Right atrium auricular region (tissue), 2 donors: ENCODE results near the gene U2AF1L4. TPM values are rescaled to one million over a fixed set of nuclear protein-coding genes. Genes with fewer than 3 reads are reported as not detected.
"Not testable (repeated sequence)": the region's sequence is repeated elsewhere in the genome, so short reads cannot be mapped to it uniquely, and the experiment has no call there.

Experiments
- DNase-seq: peaks from one replicate; pipeline ENCODE4 v3.0.0-alpha.2; 2019; ENCODE audit warnings: low spot score
- H3K27ac ChIP-seq, 2 donors: fragments of 200-600 bp; sonication (generic); 1 replicate in 1 of 2; 2 replicates in 1 of 2; pipeline ENCODE4 v1.5.1; 2016 to 2019
- H3K27me3 ChIP-seq, 2 donors: fragments of 200-600 bp; sonication (generic); one replicate each; pipeline versions ENCODE4 v1.5.1 to v1.6.0; 2017 to 2019
- H3K36me3 ChIP-seq: fragments of 200-600 bp; sonication (generic); one replicate; pipeline ENCODE4 v1.5.1; 2016
- H3K4me1 ChIP-seq, 2 donors: fragments of 200-600 bp; sonication (generic); one replicate each; pipeline versions ENCODE4 v1.5.1 to v1.6.0; 2017 to 2019
- H3K4me3 ChIP-seq, 2 donors: fragments of 200-600 bp; sonication (generic); 1 replicate in 1 of 2; 2 replicates in 1 of 2; pipeline ENCODE4 v1.5.1; 2017 to 2019; ENCODE audit warnings: mild to moderate bottlenecking in 1 of 2, moderate library complexity in 1 of 2
- H3K9me3 ChIP-seq, 2 donors: fragments of 200-600 bp; sonication (generic); one replicate each; pipeline ENCODE4 v1.5.1; 2019
- CTCF ChIP-seq, 2 donors: fragments of 200-600 bp; sonication (generic); IDR thresholded peaks; one replicate each; pipeline ENCODE4 v1.5.1; 2019; ENCODE audit warnings: antibody characterized with exemption in 2 of 2
- total RNA-seq, 2 donors: library from RNA; depleted of rRNA; stranded (reverse); fragments of >200 nt; gene quantifications; one replicate each; pipeline ENCODE4 v1.1.0, GENCODE V29; 2016

U2AF1L4 gene
- total RNA-seq, 2 donors from 2014 or later, result 19.9 to 33.1 TPM

- H3K4me1 ChIP-seq, result no peaks in the 10 kb centered on the region
- H3K9me3 ChIP-seq, result no peaks in the 10 kb centered on the region
- H3K27ac ChIP-seq, result no peak overlapping the region
- H3K27me3 ChIP-seq, result no peaks in the 10 kb centered on the region
- H3K36me3 ChIP-seq, result peaks cover 98% of the 10 kb centered on the region
- DNase-seq, result no peak
- TF ChIP-seq CTCF (IDR thresholded peaks at IDR 0.05), result no peak
- H3K4me3 ChIP-seq, result no peak overlapping the region
Measured at GRCh38 chr19:35727956-35728706, 17.1 kb downstream of the U2AF1L4 start.

DNA sequence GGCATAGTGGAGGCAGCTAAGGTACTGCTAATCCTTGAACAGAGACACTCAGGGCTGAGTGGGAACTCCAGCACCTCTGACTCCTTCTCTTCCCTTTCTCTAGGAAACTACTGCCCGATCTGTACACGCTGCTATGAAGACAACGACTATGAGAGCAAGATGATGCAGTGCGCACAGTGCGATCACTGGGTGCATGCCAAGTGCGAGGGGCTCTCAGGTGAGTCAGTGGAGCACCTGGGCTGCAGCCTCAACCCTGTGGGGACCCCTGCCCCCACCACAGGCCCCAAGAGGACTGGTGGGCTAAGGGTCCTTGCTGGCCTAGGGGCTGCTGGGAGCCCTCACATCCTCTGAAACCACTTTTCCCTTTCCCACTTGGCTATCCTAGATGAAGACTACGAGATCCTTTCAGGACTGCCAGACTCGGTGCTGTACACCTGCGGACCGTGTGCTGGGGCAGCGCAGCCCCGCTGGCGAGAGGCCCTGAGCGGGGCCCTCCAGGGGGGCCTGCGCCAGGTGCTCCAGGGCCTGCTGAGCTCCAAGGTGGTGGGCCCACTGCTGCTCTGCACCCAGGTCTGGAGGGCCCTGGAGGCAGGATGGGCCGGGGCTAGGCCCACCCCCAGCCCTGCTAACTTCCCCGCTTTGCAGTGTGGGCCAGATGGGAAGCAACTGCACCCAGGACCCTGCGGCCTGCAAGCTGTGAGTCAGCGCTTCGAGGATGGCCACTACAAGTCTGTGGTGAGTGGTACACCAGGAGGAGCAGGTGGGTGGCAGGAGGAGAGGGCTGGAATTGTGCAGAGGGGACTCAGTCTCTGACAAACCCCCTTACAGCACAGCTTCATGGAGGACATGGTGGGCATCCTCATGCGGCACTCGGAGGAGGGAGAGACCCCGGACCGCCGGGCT is 17.9 kb downstream of the U2AF1L4 start:
- TF ChIP-seq CTCF (IDR thresholded peaks at IDR 0.05), result no peak
- H3K4me3 ChIP-seq, result no peak overlapping the region
- DNase-seq, result no peak
- H3K4me1 ChIP-seq, result no peaks in the 10 kb centered on the region
- peaks cover 98% of the 10 kb centered on the region for H3K36me3 ChIP-seq
- H3K27ac ChIP-seq, result no peak overlapping the region
- H3K9me3 ChIP-seq, result no peaks in the 10 kb centered on the region
- H3K27me3 ChIP-seq, result no peaks in the 10 kb centered on the region

- H3K27me3 ChIP-seq, result no peaks in the 10 kb centered on the region
- H3K4me1 ChIP-seq, result no peaks in the 10 kb centered on the region
- DNase-seq, result no peak
- no peak overlapping the region for H3K27ac ChIP-seq
- no peak overlapping the region for H3K4me3 ChIP-seq
- H3K36me3 ChIP-seq, result peaks cover 94% of the 10 kb centered on the region
- H3K9me3 ChIP-seq, result no peaks in the 10 kb centered on the region
- TF ChIP-seq CTCF (IDR thresholded peaks at IDR 0.05), result no peak
Measured at GRCh38 chr19:35725216-35725861, 19.9 kb downstream of the U2AF1L4 start.

DNA sequence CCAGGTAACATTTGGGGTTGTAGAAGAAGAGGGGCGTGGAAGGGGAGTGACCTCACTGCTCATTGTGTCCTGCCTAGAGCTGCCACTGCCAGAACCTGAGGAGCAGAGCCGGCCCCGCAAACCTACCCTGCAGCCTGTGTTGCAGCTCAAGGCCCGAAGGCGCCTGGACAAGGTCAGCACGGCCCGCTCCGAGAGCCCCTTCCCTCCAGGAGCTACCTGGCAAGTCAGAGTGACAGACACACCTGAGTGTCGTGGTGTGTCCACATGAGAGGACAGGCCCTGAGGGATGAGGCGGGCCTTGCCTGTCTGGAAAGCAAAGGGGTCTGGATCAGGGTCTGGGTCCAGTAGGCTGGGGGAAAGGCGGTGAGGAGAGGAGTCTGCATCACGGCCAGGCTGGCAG is 20.7 kb downstream of the U2AF1L4 start:
- no peak overlapping the region for H3K27ac ChIP-seq
- no peak for DNase-seq
- no peak overlapping the region for H3K4me3 ChIP-seq
- no peaks in the 10 kb centered on the region for H3K9me3 ChIP-seq
- no peak for TF ChIP-seq CTCF (IDR thresholded peaks at IDR 0.05)
- peaks cover 0 to 6% of the 10 kb centered on the region in 2 donors for H3K4me1 ChIP-seq
- H3K36me3 ChIP-seq, result peaks cover 93% of the 10 kb centered on the region
- H3K27me3 ChIP-seq, result no peaks in the 10 kb centered on the region

- H3K4me3 ChIP-seq, H3K9me3 ChIP-seq, H3K27me3 ChIP-seq, H3K27ac ChIP-seq, DNase-seq: not testable (repeated sequence)
- H3K36me3 ChIP-seq, result peaks cover 89% of the 10 kb centered on the region
- H3K4me1 ChIP-seq, result peaks cover 0 to 10% of the 10 kb centered on the region in 2 donors
Measured at GRCh38 chr19:35724132-35724531, 21.1 kb downstream of the U2AF1L4 start.

DNA sequence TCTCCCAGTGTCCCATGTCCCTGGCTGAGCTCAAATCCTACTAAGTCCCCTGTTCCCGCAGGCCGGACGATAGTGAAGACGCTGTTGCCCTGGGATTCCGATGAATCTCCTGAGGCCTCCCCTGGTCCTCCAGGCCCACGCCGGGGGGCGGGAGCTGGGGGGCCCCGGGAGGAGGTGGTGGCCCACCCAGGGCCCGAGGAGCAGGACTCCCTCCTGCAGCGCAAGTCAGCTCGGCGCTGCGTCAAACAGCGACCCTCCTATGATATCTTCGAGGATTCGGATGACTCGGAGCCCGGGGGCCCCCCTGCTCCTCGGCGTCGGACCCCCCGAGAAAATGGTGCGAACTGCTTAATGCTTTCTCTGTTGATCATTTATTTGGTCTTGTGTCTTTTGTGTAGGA is 21.5 kb downstream of the U2AF1L4 start:
- Histone ChIP-seq H3K36me3 (peaks cover 84% of the 10 kb centered on the region), H3K27ac (no peak overlapping the region), H3K27me3 (no peaks in the 10 kb centered on the region), H3K9me3 (no peaks in the 10 kb centered on the region), H3K4me1 (peaks cover 0 to 15% of the 10 kb centered on the region in 2 donors), H3K4me3 (no peak overlapping the region)
- TF ChIP-seq CTCF (IDR thresholded peaks at IDR 0.05), result no peak
- no peak for DNase-seq
